ENCODE data around the gene SFXN2.

SFXN2 gene

DNA sequence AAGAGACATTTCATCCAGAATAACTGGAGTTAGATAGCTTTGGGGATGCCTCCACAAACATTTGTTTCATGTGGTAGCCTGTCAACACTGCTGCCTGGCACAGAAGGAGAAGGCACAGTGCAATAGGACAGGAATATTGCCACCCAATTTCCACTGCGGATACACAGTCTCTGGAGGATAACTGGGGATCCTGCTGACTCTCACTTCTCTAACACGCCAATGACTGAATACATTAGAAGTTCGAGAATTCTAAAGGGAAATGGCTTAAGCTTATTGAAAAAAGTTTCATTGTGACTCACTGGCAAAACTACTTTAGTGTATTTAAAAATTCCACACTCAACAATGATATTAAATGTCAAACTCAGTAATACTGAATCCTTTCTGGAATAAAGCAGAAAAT is 13.2 kb upstream of the SFXN2 start:
- TF ChIP-seq CTCF (IDR thresholded peaks at IDR 0.05; ENCODE audit: low read length, missing control alignments) = no peak
- no peak for DNase-seq (ENCODE audit: low read depth)
- no peak overlapping the region for H3K4me3 ChIP-seq (replicated peaks; ENCODE audit: low read depth, low read length)

DNA sequence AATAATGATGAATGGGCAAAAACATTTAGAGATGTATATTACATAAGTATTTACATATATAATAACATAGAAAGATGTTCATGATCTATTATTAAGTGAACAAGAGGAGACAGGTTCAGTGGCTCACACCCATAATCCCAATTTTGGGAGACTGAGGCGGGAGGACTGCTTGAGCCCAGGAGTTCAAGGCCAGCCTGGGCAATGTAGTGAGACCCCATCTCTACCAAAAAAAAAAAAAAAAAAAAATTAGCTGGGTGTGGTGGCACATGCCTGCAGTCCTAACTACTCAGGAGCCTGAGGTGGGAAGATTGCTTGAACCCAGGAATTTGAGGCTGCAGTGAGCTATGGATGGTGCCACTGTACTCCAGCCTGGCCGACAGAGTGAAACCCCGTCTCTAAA is 12.6 kb upstream of the SFXN2 start:
- H3K4me3 ChIP-seq (replicated peaks; ENCODE audit: low read depth, low read length) = no peak overlapping the region
- DNase-seq (ENCODE audit: low read depth) = no peak
- TF ChIP-seq CTCF (IDR thresholded peaks at IDR 0.05; ENCODE audit: low read length, missing control alignments) = no peak

DNA sequence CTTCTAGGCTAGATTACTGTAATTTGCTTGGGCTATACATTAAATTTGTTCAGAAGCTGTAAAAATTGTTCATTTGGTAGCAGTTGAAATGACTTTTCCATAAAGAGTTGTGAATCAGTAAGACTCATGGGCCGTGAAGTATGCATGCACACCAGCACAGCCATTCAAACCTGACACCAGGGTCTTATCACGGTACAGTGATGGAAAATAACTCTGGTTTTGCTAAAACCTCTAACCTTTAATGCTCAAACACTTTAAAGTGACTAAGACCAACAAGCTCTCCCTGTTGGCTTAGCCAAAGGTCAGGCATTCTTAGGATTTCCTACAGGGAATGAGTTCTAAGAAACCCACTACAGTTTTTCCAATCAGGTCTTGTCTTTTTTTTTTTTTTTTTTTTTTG is 11.7 kb upstream of the SFXN2 start:
- TF ChIP-seq CTCF (IDR thresholded peaks at IDR 0.05; ENCODE audit: low read length, missing control alignments) = no peak
- DNase-seq (ENCODE audit: low read depth) = no peak
- H3K4me3 ChIP-seq (replicated peaks; ENCODE audit: low read depth, low read length) = no peak overlapping the region

DNA sequence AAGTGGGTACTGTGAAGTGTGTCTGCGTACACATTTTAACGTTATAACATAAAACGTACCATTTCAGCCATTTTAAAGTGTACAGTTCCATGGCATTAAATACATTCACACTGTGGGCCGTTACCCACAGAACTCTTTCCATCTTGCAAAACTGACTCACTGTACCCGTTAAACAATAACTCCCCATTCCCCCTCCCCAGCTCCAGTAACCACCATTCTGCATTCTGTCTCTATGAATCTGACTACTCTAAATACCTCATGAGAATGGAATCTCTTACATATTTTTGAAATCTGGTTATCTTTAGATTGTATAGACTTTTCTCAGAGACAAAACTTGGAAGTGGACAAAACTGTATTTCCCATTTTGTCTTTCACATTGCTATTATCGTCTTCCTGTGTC is 9.5 kb upstream of the SFXN2 start:
- H3K4me3 ChIP-seq (replicated peaks; ENCODE audit: low read depth, low read length) = no peak overlapping the region
- DNase-seq (ENCODE audit: low read depth) = no peak
- TF ChIP-seq CTCF (IDR thresholded peaks at IDR 0.05; ENCODE audit: low read length, missing control alignments) = no peak

DNA sequence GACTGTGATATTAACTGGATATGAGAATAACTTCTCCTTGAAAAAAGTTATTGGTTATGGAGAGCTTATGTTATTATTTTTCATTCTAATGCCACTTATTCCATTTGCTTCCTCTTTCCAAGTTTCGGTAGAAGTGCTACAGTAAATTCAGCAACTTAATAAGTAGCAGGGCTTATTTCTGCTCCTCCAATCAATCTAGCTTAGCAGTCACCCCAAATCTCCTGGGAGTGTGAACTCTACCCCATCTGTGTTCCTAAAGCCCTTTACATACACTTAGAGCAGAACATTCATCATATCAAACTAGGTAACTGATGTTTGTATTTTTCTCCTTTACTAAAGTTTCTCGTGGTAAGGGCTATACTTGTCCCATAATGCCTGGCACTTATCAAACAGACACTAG is 8.9 kb upstream of the SFXN2 start:
- no peak for DNase-seq (ENCODE audit: low read depth)
- H3K4me3 ChIP-seq (replicated peaks; ENCODE audit: low read depth, low read length) = no peak overlapping the region

DNA sequence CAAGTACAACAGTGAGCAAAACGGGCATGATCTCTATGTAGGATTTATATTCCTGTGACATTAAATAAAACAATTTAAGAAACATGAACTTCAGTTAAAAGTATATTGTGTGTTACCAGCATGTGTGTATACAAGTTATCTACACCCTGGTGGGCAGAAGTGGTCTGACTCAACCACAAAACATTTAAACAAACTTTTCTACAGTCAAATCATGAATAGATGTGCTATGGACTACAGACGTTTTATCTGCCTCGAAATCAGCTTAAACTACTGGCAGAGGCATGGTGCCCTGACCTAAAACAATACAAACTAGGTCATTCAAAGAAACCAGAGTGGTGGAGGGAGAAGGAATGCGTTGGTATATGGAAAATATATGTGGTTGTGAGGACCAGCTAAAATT is 3.8 kb upstream of the SFXN2 start:
- DNase-seq (ENCODE audit: low read depth) = peak; percentile 75
- H3K4me3 ChIP-seq (replicated peaks; ENCODE audit: low read depth, low read length) = no peak overlapping the region
- peak; percentile 12 for TF ChIP-seq CTCF (IDR thresholded peaks at IDR 0.05; ENCODE audit: low read length, missing control alignments)

More for the DNA sequence above, 8.9 kb upstream of the SFXN2 start:
- no peak for TF ChIP-seq CTCF (IDR thresholded peaks at IDR 0.05; ENCODE audit: low read length, missing control alignments)

DNA sequence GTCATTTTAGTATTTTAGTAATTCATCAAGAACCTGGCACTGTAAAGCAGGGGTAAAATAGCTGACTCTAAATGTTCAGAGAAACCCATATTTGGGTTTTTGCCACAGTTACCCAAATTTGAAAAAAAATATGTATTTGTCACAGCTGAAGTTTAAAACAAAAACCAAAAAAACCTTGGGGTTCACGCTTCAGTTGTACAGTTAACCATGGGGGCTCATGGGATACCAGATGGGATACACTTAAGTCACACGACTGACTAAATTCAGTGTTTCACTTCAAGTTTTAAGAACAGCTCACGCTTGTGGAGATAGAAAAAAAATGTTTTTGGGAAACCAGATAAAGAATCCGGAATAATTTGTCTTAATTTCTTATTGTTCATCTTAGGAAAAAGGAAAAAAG is 2.3 kb upstream of the SFXN2 start:
- DNase-seq (ENCODE audit: low read depth) = no peak
- no peak for TF ChIP-seq CTCF (IDR thresholded peaks at IDR 0.05; ENCODE audit: low read length, missing control alignments)
- H3K4me3 ChIP-seq (replicated peaks; ENCODE audit: low read depth, low read length) = no peak overlapping the region
